ENCODE results near the gene SMARCB1.

DNA sequence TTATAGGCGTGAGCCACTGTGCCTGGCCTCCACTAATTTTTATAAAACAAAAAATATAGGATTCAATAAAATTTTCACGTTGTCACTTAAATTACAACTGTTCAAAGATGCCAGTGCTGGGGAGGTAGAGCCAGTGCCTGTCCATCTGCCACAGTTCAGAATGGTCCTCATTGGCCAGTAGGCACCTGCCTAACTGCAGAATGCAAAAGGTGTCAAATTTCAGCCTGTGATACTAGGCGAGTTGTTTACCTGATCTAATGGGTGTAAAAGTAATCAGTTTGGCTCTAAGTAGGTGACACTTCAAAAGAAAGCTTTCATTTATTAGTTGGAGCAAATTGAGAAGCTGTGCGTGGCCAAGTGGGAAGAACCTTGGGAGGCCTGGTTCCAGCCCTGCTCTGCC is 2.4 kb downstream of the SMARCB1 start:
- TF ChIP-seq CTCF (conservative IDR thresholded peaks at IDR 0.05; ENCODE audit: low read depth, low read length) (no peak), EZH2 (IDR thresholded peaks at IDR 0.05; ENCODE audit: borderline replicate concordance, low read depth, low read length, poor library complexity, severe bottlenecking) (no peak)
